NCI-H2171 (cell line): ENCODE data around the gene PHKG2.

ENCODE experiments used
- DNase-seq: peaks from one replicate; lab custom pipeline; 2025; lab: John Stamatoyannopoulos, UW

PHKG2 gene

GRCh38 chr16:30775131-30775391 lies 26.8 kb downstream of the PHKG2 start:
- no peak for DNase-seq

GRCh38 chr16:30775392-30776188 lies 27.4 kb downstream of the PHKG2 start:
- peak; percentile 67 for DNase-seq

DNA sequence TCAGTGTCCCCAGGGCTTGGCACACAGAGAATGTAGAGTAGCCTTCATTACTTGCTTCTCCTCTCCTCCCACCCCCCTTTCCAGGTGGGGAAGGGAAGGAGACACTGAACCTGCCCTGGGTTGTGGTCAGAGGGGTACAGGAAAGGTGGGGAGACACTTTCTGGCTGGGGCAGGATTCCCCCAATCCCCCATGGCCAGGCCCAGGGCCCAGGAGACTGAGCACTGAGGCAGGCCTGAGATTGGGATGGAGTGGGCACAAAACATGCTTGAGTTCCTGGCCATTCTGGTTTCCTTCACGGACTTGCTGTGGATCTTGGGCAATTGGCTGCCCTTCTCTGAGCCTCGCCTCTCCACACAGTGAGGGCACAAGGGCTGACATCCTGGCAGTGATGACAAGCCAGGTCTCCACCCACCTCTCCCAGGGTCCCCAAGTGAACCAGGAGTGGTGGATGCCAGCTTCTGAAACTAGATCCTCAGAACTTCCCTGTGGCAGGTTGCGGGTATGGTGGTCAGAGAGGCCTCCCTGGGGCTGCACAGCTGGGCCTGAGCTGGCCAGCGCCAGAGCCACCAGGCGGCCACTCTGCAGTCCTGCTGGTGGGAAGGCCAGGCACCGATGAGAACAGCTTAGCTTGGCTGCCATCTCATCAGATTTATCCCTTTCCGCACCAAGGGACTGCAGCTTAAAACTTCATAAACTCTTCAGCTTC lies 29.5 kb downstream of the PHKG2 start:
- DNase-seq, result no peak

GRCh38 chr16:30778549-30779244 lies 30.5 kb downstream of the PHKG2 start:
- no peak for DNase-seq

DNA sequence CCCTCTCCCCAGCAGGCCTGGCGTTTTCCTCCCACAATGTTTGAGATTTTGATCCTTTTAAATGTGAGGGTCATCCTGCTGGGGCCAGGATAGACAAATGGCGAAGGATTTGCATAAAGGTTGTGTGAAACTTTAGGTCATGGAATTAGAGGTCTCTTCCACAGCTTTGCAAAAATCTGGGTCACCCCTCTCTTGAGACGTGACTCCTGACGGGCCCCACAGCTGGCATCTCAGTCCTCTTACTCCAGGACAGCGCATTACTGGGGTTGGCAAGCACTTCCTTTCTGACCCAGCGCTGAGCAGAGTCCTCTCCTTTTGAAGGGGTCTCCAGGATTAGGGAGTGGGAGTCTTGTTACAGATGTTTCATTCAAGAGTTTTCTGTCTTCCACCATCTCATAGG lies 31.4 kb downstream of the PHKG2 start:
- DNase-seq, result no peak

GRCh38 chr16:30780021-30780420 lies 31.8 kb downstream of the PHKG2 start:
- no peak for DNase-seq

GRCh38 chr16:30780549-30780948 lies 32.3 kb downstream of the PHKG2 start:
- DNase-seq, result no peak

GRCh38 chr16:30782486-30783279 lies 34.5 kb downstream of the PHKG2 start:
- DNase-seq, result no peak

DNA sequence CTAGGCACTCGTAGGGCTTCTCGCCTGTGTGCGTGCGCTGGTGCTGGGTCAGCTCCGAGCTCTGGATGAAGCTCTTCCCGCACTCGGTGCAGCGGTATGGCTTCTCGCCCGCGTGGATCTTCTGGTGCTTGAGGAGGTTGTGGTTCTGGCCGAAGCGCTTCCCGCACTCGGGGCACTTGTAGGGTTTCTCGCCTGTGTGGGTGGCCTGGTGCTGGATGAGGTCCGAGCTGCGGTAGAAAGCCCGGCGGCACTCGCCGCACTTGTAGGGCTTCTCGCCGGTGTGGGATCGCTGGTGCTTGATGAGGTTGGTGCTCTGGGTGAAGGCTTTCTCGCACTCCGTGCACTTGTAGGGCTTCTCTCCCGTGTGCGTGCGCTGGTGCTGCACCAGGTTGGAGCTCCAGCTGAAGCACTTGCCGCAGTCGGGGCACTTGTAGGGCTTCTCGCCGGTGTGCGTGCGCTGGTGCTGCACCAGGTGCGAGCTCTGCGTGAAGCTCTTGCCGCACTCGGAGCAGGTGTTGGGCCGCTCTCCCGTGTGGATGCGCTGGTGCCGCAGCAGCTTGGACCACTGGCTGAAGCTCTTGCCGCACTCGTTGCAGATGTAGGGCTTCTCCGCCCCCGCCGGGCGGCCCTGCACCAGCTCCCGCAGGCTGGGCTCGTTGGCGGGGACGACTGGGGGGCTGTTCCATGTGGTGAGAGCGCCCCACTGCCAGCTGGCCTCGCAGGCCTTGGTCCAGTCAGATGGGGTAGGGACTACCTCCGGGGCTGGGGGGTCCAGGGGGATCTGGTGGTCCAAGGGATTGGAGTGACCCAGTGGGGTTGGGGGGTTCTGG lies 35.3 kb downstream of the PHKG2 start:
- no peak for DNase-seq

DNA sequence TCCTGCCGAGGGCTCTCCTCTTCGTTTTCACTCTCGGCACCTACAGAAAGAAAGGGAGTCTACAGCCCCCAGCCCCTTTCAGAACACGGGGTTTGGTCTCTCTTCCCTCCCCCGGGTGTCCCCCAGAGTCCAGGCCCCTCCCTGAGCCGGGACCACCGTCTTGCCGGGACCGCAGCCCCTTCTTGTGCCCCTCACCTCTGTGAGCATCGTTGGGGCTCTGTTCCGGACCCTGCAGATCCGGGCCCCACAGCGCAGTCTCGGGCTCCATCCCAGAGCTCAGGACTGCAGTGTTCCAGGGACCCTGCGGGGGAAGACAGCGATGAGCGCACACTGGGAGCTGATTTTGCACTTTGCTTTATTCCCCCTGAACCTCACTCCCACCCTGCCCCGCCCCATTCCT lies 36.0 kb downstream of the PHKG2 start:
- DNase-seq, result no peak

DNA sequence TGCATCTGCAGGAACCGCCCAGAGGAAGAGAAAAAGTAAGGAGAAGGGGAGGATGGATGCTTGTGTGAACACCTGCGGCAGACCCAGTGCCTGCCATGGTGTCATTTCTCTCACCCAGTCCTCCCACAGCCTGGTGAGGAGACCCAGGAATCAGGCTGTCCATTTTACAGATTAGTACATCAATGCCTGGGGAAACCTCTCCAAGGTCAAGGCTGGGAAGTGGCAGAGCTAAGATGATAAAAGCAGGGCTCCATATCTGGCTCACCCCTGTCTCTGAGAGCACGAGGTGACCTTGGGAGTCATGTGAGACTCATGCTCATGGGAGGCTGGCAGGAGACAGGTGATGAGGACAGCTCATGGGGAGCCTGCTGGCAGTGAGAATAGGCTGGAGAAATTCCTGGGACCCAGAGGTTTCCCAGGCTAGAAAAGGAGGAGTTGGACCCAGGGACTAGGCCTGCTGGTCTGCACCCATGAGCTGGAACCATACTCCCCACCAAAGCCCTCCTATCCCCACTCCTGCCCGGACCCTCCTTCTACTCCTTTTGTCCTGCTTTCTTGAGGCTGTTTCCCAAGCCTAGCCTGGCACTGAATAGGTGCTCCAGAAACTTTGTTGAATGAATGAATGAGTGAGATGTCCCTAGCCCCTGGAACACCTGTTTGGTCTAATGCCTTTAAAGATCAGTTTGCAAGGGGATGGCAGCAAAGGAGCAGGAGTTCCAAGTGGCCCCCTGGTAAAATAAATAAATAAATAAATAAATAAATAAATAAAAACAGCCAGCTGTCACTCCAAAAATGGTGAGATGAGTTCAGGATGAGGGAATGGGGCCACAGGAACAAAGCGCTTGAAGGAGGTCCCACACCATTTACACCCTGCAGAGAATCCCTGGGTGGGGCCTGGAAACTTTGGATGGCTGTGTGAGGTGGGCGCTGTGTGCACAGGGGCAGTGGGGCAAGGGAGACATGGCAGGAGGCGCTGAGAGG lies 37.2 kb downstream of the PHKG2 start:
- no peak for DNase-seq

- DNase-seq, result peak; percentile 7
Measured at GRCh38 chr16:30786115-30786935, 38.1 kb downstream of the PHKG2 start.

- DNase-seq, result peak; percentile 79
Measured at GRCh38 chr16:30786936-30787612, 38.8 kb downstream of the PHKG2 start, which contains the start of gene ZNF629. Gene ZNF629, minus strand, starts transcription at chr16:30787205. Its CDS starts 2,723 bp downstream, at chr16:30784482.

GRCh38 chr16:30787613-30788378 lies 39.6 kb downstream of the PHKG2 start:
- no peak for DNase-seq

DNA sequence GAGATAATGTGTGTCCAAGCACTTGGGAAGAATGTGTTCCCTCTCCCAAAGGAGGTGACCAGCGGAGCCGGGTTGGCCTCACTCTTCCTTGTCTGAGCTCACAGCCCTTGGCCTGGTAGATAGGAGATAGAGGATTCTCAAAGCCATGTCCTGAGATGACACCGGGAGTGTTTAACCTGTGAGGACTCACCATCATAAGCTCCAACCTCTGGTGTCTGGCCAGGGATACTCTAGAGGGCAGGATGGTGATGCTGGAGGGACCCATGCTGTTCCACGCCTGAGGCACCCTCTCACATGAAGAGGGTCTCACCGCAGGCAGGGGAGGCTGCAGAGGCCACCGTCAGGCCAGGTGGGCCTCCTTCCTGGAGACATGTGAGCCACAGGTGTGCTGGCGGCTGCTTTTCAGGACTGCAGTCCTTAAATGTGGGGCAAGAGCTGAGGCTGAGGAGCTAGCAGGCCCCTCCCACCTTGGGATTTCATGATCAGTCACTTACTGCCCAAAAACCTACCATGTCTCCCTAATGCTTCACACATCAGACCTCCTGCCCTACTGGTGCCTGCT lies 45.4 kb downstream of the PHKG2 start:
- no peak for DNase-seq

- DNase-seq, result no peak
Measured at GRCh38 chr16:30794634-30795033, 46.4 kb downstream of the PHKG2 start.

GRCh38 chr16:30797670-30798309 lies 49.6 kb downstream of the PHKG2 start:
- no peak for DNase-seq
